ENCODE data around the gene MAEA.

DNA sequence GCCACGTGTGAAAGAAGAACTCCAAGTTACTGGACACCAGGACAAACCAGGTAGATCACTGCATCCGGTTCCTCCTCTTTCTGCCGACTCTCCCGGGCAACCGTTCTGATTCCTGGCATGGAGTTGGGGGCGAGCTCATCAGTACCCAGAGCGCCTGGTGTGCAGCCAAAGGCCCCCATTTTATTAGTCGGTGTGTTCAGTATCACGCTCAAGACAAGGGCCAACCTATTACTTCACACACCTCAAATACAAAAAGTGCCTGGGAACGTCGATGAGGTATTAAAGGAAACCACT, 38.0 kb upstream of the MAEA start:
- TF ChIP-seq, protein P1, sequence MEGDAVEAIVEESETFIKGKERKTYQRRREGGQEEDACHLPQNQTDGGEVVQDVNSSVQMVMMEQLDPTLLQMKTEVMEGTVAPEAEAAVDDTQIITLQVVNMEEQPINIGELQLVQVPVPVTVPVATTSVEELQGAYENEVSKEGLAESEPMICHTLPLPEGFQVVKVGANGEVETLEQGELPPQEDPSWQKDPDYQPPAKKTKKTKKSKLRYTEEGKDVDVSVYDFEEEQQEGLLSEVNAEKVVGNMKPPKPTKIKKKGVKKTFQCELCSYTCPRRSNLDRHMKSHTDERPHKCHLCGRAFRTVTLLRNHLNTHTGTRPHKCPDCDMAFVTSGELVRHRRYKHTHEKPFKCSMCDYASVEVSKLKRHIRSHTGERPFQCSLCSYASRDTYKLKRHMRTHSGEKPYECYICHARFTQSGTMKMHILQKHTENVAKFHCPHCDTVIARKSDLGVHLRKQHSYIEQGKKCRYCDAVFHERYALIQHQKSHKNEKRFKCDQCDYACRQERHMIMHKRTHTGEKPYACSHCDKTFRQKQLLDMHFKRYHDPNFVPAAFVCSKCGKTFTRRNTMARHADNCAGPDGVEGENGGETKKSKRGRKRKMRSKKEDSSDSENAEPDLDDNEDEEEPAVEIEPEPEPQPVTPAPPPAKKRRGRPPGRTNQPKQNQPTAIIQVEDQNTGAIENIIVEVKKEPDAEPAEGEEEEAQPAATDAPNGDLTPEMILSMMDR (IDR thresholded peaks at IDR 0.05; ENCODE audit: low read depth, low read length), result no peak
- TF ChIP-seq EZH2phosphoT487 (IDR thresholded peaks at IDR 0.05; ENCODE audit: low read depth), result no peak

Measured in OCI-LY3 (cell line).